AG09319 (cell line): ENCODE measurements around the gene WTAP.
"Not testable (repeated sequence)": the region's sequence is repeated elsewhere in the genome, so short reads cannot be mapped to it uniquely, and the experiment has no call there.

Source experiments
- DNase-seq: peaks from one replicate; pipeline ENCODE4 v3.0.0-alpha.2; 2010; ENCODE audit warnings: low read depth; ENCODE audit errors: extremely low read depth
- TF ChIP-seq, protein P1 (sequence below): IDR thresholded peaks from 2 replicates; pipeline ENCODE4 v1.5.1; 2011; ENCODE audit warnings: low read depth, mild to moderate bottlenecking, inconsistent platforms, low read length, moderate library complexity

Gene WTAP

DNA sequence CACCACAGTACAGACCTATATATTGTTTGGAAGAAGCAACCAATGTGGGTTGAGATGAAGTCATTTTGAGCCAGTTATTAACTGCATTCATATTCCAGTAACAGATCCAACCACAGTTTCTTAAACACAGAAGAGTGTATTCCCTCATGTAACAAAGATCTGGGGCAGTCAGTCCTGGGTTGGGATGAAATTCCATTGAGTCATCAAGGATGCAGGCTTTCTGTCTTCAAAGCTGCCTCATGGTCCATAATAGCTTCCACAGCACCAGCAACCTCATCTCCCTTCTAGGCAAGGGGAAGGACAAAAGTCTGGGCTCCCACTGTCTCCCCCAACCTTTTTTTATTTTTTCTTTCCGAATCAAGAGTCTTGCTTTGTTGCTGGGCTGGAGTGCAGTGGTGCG, 31.3 kb upstream of the WTAP start:
- TF ChIP-seq, protein P1, sequence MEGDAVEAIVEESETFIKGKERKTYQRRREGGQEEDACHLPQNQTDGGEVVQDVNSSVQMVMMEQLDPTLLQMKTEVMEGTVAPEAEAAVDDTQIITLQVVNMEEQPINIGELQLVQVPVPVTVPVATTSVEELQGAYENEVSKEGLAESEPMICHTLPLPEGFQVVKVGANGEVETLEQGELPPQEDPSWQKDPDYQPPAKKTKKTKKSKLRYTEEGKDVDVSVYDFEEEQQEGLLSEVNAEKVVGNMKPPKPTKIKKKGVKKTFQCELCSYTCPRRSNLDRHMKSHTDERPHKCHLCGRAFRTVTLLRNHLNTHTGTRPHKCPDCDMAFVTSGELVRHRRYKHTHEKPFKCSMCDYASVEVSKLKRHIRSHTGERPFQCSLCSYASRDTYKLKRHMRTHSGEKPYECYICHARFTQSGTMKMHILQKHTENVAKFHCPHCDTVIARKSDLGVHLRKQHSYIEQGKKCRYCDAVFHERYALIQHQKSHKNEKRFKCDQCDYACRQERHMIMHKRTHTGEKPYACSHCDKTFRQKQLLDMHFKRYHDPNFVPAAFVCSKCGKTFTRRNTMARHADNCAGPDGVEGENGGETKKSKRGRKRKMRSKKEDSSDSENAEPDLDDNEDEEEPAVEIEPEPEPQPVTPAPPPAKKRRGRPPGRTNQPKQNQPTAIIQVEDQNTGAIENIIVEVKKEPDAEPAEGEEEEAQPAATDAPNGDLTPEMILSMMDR: no peak
- no peak for DNase-seq

DNA sequence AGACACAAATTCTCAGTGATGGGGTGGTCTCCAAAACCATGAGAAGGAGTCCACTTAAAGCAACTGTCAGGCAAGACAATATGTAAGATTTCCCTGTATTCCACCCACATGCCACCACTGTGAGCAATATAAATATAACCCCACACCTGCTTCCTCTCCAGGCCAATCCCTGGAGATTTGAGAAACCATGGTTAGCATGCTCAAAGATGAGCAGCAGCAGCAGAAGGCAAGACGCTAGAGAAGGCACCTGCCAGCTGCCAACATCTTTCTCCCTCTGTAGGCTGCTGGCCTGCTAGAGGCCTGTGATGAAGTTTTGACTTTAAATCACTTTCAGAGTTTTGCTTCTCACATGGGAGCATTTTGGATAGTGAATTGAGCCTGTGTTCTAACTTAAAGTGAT, 26.3 kb upstream of the WTAP start:
- TF ChIP-seq, protein P1: no peak
- no peak for DNase-seq

DNA sequence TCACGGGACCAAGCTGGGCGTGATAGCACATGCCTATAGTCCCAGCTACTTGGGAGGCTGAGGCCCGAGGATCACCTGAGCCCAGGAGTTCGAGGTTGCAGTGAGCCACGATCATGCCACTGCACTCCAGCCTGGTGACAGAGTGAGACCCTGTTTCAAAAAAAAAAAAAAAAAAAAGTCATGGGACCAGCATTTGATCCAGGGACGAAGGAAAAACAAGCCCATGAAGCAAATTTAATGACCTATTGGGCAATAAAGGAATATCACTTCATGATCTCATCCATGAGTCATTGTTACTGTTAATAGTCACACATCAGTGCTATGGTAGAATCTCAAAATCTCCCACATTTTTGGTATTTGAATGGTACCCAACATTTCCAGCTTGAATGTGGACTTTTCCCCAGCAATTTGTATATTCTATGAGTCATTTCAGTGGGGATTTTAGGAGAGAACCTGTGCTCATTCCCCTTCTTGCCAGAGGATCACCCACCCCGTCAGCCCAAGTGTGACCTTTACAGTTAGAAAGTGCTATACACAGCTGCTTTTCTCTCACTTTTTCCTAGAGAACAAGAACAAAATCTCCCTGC, 25.8 kb upstream of the WTAP start:
- DNase-seq: peak; percentile 82
- TF ChIP-seq, protein P1: no peak

DNA sequence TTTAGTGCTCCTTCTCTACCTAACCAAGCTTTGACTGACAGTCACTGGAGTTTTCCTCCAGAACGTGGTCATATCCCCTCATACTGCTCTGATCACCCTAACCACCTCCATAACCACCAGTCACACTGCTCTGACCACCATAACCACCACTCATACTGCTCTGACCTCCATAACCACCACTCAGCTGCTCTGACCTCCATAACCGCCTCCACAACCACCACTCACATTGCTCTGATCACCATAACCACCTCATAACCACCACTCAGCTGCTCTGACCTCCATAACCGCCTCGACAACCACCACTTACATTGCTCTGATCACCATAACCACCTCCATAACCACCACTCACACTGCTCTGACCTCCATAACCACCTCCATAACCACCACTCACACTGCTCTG, 16.7 kb upstream of the WTAP start:
- not testable (repeated sequence) for DNase-seq

DNA sequence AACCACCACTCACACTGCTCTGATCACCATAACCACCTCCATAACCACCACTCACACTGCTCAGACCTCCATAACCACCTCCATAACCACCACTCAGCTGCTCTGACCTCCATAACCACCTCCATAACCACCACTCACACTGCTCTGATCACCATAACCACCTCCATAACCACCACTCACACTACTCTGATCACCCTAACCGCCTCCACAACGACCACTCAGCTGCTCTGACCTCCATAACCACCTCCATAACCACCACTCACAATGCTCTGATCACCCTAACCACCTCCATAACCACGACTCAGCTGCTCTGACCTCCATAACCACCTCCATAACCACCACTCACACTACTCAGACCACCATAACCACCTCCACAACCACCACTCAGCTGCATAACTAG, 14.9 kb upstream of the WTAP start:
- DNase-seq: not testable (repeated sequence)

DNA sequence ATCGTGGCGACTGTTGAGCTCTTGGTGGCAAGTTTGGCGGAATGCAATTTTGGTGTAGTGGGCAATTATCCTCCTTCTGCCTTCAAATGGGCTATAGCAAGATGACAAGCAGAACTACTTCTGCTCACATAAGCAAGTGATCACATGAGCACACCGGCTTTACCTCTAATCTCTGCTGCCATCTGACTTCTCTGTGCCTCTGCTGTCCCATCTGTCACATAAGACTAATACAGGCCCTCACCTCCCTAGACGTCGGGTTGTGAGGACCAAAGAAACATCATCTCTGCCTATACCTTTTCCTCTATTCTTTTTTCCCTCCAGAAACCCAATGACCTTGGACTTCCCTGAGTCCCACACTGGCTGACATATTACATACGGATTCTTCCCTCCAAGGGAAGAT, 13.3 kb upstream of the WTAP start:
- TF ChIP-seq, protein P1: no peak
- no peak for DNase-seq

DNA sequence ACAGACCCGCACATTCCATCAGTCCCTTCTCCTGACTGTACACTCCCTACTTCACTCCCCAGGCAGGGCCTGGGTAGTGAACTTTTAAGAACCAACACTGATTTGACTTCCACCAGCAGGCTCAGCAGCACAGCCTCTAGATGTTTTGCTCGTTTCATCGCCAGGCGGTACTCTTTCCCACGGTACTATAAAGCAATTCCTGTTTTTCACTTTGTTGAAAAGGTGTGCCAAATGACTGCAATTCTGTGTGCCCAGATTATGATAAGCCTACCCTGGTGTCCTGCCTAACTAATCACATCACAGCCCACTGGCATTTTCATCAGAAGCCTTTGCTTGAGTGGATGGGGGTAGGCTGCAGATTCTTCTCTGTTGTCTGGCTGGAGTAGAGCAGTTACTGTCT, 12.9 kb upstream of the WTAP start:
- no peak for DNase-seq
- TF ChIP-seq, protein P1: no peak

DNA sequence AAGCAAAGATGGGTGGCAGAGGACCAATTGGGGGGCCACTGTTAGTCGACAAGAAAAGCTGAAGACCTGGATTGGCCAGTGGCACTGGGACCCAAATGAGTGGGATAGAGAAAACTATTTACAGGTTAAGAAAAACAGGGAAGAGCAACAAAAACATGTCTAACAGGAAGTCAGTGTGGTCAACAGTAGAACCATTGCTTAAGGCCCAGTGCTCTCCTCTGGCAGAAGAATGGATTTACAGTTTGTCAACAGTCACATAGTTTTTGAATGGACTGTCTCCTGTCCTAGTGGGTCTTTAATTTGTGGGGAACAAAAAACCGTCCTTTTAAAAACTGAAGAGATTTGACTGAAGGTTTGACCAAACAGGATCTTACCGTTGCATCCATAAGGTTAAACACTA, 12.1 kb upstream of the WTAP start:
- no peak for DNase-seq
- TF ChIP-seq, protein P1: no peak
